Cardiac septum (tissue), 1 donor: Measurements from ENCODE around the gene MUS81. TPM values are rescaled to one million over a fixed set of nuclear protein-coding genes. Genes with fewer than 3 reads are reported as not detected.

Experiments
- DNase-seq: peaks from one replicate; pipeline ENCODE4 v3.0.0-alpha.2; 2020; ENCODE audit warnings: low spot score
- intact Hi-C: fragments of 100-400 bp; cut with DNase I; formaldehyde crosslinking; loops from one replicate; pipeline ENCODE4 v1.14.0; 2022
- total RNA-seq: library from RNA; stranded (reverse); fragmentation: NEBNext Ultra II Directional; extraction: Animal tissue kit (Norgen Biotek cat#: 25700); gene quantifications from one replicate; pipeline ENCODE4 v1.2.1, GENCODE V29; 2021
- donor health status: DM: no; HTN: no; CAD: no.

Gene MUS81
- total RNA-seq, 1 donor from 2014 or later = 37.6 TPM

- intact Hi-C loops = loop anchor here (5.0 kb wide), 1 partner anchor 144 kb away; the partner anchor contains the start of genes BANF1 and EIF1AD
Observed at GRCh38 chr11:65857853-65858680, 2.2 kb upstream of the MUS81 start, which contains the start of gene CFL1. Gene CFL1, minus strand, starts transcription at chr11:65858180. Its CDS starts 81 bp downstream, at chr11:65858099.

DNA sequence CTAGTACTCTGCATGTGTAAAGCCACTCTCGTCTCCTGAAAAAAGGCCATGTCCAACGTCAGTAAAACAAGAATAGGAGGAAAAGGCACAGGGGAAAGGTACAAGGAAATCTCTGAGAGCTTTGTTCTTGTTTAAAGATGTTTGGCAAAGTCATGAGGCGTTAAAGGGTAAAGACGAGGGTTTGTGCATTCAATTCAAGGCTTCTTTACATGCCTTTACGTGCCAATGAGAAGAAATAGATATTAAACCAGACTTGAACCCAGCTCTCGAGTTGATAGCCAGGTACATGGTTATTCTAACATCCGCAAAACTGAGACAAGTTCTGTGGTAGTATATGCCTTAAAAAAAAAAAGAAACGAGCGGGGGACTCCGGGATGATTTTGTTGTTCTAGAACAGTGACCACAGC, 1.5 kb upstream of the MUS81 start:
- intact Hi-C loops = loop anchor here (1.0 to 5.0 kb wide), 2 partner anchors 61 to 144 kb away; partner anchors contain the start of genes BANF1, C11orf68, DRAP1 and EIF1AD
- DNase-seq = no peak

More at GRCh38 chr11:65857853-65858680, 2.2 kb upstream of the MUS81 start, which contains the start of gene CFL1:
- DNase-seq = peak; percentile 99

DNA sequence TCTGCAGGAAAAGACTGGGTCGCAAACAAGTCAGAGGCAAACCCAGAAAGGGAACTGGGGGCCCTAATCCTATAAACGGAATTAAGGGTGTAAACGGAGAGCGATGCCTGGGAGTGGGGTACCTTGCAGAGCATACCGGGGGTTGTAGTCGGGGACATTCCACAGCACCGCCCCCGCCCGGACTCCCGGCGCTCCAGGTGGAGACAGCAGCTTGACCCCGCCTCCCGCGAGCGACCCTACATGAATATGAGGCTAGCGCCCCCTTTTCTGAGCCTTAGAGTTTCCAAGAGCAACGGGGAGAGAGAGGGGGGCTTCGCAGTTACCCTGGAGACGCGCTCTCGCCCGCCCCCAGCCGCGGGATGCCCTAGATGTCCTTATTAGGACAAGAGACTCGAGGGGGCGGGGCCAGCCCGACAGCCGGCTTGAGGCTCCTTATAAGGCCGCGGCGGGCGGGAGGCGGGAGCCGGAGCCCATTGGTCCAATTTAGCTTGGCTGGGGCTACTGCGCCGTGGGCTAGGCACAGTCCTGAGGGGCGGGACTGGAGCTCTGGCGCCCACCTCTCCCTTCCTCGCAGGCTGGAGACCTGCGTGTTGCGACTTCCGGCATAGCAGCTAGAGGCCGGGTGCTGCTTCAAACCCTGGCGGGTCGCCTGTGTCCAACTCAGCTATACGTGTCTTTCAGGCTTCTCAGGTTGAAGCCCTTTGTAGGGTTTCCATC, 980 bp upstream of the MUS81 start:
- intact Hi-C loops = loop anchor here (1.0 to 5.0 kb wide), 2 partner anchors 60 to 143 kb away; partner anchors contain the start of genes BANF1, C11orf68, DRAP1 and EIF1AD

DNA sequence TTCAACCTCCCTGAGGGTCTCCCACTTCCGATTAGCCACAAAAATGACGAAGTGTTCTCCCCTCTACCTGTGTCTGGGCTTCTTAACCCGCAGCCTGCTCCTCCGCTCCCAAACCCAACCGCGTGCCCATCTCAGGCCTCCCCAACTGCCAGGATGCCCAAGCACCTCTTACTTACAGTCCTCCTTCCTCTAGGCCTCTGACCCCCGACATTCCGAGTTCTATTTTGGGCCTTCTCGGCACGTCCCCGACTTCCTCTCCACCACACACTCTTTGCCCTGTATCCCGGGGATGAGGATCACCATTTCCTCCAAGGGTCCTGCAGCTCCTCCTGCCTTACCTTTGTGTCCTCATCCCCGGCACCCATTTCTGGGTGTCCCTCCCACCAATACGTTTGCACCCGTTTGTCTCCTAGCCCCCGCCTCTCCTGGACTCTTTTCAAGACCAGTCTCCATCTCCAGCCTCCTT, 388 bp upstream of the MUS81 start:
- intact Hi-C loops = loop anchor here (1.0 to 5.0 kb wide), 4 partner anchors 13 to 142 kb away; partner anchors contain the start of genes BANF1, C11orf68, DRAP1 and EIF1AD
- no peak for DNase-seq

More for the DNA sequence above, 980 bp upstream of the MUS81 start:
- DNase-seq = peak; percentile 99

- intact Hi-C loops = no loop called here
- no peak for DNase-seq
Observed at GRCh38 chr11:65861165-65861505, 902 bp downstream of the MUS81 start.

- intact Hi-C loops = no loop called here
- DNase-seq = no peak
Observed at GRCh38 chr11:65861533-65862183, 1.4 kb downstream of the MUS81 start.

DNA sequence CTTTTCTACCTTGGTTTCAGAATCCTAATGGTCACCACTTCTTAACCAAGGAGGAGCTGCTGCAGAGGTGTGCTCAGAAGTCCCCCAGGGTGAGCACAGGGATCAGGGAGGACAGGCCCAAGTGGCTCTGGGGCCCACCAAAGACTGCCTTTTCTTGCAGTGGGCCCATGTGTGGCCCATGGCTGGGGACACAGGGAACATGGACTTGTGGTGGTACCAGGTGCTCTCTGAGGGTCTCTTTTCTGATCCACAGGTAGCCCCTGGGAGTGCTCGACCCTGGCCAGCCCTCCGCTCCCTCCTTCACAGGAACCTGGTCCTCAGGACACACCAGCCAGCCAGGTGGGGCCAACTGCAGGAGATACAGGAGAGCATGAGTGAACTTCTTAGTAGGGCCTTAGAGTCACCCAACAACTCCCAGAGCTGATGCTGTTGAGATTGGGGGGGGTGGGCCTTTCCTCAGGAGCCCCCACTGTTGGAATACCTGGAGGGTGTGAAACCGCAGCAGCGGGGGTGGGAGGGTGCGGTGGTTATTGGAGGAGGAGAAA, 2.0 kb downstream of the MUS81 start:
- intact Hi-C loops = no loop called here
- DNase-seq = no peak

DNA sequence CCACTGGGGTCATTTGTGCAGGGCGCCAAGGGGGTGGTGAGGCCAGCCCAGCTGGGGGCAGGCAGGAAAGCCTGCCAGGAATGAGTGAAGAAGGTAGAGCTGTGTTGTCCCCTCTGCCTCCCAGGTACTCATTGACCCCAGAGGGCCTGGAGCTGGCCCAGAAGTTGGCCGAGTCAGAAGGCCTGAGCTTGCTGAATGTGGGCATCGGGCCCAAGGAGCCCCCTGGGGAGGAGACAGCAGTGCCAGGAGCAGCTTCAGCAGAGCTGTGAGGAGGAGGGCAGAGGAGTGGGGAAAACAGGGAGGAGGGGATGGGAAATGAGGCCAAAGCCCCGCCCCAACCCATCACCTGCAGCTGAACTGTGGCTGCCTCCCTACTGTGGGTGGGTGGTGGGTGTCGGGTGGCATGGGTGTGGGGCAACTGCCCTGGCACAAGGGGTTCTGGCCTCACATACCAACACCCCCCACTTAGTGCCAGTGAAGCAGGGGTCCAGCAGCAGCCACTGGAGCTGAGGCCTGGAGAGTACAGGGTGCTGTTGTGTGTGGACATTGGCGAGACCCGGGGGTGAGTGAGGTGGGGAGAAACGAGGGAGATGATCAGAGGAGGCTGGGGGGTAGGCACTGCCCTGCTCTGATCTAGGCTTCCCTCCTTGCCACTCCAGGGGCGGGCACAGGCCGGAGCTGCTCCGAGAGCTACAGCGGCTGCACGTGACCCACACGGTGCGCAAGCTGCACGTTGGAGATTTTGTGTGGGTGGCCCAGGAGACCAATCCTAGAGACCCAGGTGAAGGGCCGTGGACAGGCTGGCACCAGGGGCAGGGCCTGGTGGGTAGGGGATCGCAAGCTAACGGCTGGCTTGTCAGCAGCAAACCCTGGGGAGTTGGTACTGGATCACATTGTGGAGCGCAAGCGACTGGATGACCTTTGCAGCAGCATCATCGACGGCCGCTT, 3.0 kb downstream of the MUS81 start:
- no peak for DNase-seq
- intact Hi-C loops = no loop called here

DNA sequence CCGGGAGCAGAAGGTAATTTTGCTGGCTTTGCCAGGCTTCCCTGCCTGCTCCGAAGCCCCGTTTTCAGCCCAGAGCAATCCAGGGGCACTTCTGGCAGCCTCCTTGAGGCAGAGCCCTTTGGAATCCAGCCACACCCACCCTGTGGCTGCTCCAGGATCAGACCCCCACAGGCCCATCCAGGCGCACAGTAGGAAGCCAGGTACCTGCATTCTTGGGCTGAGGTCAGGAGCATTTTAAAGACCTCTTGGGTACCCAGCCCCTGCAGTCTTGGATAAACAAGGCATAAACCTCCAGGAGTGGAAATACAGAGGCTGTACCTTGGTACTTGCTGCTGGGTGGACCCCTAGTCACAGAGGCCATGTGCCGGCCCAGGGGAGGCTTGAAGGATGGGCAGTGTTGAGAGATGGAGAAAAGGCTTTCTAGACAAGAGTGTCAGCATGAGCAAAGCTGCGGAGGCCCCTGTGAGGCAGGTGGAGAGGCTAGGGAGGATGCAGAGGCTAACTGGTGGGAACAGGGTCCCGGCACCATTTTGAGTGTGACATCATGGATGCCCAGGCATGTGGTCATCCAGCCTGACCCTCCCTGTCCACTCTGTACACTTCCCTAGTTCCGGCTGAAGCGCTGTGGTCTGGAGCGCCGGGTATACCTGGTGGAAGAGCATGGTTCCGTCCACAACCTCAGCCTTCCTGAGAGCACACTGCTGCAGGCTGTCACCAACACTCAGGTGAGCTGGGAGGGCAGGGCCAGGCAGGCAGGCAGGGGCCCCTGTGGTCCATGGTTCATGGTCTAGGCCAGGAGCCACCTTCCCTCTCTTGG, 3.9 kb downstream of the MUS81 start:
- DNase-seq = no peak

DNA sequence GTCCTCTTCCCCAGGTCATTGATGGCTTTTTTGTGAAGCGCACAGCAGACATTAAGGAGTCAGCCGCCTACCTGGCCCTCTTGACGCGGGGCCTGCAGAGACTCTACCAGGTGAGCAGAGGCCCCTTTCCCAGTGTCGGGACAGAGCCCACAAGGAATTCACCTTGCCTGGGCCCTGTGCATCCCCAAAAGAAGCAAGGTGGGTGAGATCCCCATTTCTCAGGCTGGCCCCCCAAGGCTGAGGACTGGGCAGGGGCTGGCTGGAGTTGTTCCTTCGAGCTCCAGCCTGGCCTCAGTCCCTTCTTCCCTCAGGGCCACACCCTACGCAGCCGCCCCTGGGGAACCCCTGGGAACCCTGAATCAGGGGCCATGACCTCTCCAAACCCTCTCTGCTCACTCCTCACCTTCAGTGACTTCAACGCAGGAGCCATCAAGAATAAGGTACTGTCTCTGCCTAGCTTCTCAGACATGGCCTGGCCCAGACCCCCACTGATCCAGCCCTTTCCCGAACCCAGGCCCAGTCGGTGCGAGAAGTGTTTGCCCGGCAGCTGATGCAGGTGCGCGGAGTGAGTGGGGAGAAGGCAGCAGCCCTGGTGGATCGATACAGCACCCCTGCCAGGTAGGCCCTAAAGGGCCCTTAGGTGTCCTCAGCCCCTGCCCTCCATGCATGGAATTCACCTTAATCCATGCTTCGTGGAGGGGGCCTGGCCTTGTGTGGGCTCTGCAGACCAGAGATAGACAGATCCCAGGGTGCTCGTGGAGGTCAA, 4.7 kb downstream of the MUS81 start:
- intact Hi-C loops = no loop called here
- DNase-seq = no peak

More for the DNA sequence above, 3.9 kb downstream of the MUS81 start:
- intact Hi-C loops = no loop called here

DNA sequence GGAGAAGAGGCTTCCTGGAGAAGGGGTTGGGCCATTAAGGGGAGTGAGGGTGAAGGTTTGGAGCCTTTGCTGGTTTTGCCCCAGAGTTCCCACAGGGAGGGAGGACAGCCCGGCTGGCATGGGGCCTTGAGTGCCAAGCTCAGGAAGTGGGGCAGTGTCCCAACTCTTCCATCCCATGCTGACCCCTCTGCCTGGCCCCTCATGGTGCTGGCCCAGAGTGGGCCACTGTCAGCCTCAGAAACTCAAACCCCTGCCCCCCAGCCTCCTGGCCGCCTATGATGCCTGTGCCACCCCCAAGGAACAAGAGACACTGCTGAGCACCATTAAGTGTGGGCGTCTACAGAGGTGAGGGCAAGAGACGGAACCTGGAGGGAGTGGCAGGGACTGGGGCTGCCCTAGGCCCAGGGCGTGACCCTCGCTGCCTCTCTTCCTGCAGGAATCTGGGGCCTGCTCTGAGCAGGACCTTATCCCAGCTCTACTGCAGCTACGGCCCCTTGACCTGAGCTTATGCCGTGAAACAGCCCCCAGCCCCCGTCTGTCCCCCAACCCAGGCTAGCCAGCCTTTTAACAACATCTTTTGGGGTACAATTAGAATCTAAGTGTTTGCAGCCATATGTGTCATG, 5.4 kb downstream of the MUS81 start:
- intact Hi-C loops = no loop called here
- no peak for DNase-seq

GRCh38 chr11:65866509-65867283, 6.5 kb downstream of the MUS81 start:
- DNase-seq = no peak
- intact Hi-C loops = no loop called here

DNA sequence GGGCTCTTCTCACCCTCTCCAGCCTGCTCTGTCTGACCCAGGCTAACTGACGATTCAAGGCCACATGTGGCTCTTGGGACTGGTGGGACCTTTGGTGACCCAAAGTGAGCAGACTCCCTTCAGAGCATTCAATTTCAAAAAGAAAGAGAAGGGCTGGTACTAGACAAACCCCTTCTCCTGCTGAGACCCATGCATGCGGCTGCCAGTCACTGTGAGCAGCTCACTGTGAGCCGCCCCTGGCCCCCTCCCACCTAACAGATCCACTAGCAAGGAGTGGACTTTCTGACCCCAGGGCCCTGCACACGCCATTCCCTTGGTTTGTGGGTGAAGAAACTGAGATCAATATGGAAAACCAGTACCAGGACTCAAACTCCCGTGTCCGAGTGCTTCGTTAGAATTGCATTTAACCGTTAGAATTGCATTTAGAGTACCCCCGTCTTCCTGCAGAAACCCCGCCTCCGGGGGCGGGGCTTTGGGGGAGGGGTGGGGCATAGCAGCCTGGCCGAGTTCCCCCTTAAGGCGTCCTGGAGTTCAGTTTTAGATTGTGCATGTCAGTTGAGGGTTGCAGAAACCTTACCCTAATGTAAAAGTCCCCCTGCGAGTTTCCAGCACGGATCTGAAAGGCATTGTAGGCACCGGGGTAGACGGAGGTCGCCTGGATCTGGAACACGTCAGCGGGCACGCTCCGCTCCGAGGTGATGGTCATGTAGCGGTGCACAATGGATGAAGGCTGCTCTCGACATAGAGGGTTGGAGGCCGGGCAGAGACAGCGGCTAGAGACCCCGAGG, 7.2 kb downstream of the MUS81 start:
- DNase-seq = no peak
- intact Hi-C loops = no loop called here

DNA sequence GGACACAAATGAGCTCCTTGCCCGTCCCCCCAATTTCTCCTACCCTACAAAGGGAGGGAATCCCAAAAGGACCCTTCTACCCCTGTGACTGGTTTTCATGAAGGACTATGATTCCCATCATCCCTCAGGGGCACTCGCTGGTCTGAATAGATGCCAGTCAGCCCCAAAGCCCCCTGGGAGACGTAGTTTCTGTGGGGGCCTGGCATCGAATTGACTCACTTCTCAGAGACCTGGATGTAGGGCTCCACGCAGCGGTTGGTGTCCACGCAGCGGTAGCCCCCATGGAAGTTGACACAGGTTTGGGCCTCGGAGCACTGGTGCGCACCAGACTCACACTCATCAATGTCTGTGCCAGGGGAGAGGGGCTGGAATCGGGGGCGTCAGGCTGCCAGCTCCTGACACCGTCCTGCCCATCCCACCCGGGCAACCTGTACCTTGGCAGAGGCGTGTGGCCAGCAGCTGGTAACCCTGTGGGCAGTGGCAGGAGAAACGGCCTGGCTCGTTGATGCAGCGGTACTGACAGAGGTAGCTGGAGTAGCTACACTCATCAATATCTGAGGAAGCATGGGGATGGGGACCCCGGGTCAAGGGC, 7.9 kb downstream of the MUS81 start:
- intact Hi-C loops = no loop called here
- no peak for DNase-seq

DNA sequence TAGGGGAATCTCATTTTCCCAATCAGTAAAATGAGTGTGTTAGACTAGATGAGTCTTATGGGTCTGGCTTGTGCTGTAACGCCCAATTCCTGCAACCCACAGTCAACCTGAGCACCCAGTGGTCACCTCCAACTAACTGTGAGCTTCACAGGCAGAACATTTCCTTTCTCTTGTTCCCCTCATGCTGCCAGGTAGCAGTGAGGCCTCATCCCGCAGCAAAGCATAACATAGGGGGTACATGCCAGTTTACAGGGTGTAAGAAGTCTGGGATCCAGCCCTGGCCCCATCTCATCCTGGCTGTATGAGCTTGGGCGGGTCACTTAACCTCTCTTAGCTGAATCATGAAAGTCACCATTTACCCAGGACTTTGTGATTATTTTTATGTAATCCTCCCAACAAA, 8.7 kb downstream of the MUS81 start:
- intact Hi-C loops = no loop called here
- DNase-seq = no peak
